GM19238 (cell line): ENCODE data around the gene PRRG3.
A peak's percentile ranks its signal among the peaks of the same experiment; 100 is the strongest.
"Not testable (repeated sequence)": the region's sequence is repeated elsewhere in the genome, so short reads cannot be mapped to it uniquely, and the experiment has no call there.

Source experiments
- DNase-seq: peaks from one replicate; pipeline ENCODE4 v3.0.0; 2011; ENCODE audit warnings: low spot score; ENCODE audit not compliant: insufficient read length

PRRG3 gene

GRCh38 chrX:151694661-151695582 is at the start of gene PRRG3:
TSS of gene PRRG3 (plus strand) at chrX:151695458. CDS start at chrX:151698815, 3,357 bp downstream.
- no peak for DNase-seq

- no peak for DNase-seq
Observed at GRCh38 chrX:151675121-151675746, 20.0 kb upstream of the PRRG3 start.

GRCh38 chrX:151676196-151676595 is 19.1 kb upstream of the PRRG3 start:
- no peak for DNase-seq

GRCh38 chrX:151679798-151680402 is 15.4 kb upstream of the PRRG3 start:
- no peak for DNase-seq

GRCh38 chrX:151680805-151681204 is 14.5 kb upstream of the PRRG3 start:
- DNase-seq, result peak; percentile 51

GRCh38 chrX:151687635-151688034 is 7.6 kb upstream of the PRRG3 start:
- no peak for DNase-seq

GRCh38 chrX:151688695-151689094 is 6.6 kb upstream of the PRRG3 start:
- no peak for DNase-seq

- no peak for DNase-seq
Observed at GRCh38 chrX:151692825-151693224, 2.4 kb upstream of the PRRG3 start.

GRCh38 chrX:151694121-151694520 is 1.1 kb upstream of the PRRG3 start:
- no peak for DNase-seq

- no peak for DNase-seq
Observed at GRCh38 chrX:151695583-151696340, 504 bp downstream of the PRRG3 start.

- DNase-seq, result not testable (repeated sequence)
Observed at GRCh38 chrX:151697082-151697481, 1.8 kb downstream of the PRRG3 start.

GRCh38 chrX:151697522-151697921 is 2.3 kb downstream of the PRRG3 start:
- no peak for DNase-seq

GRCh38 chrX:151698485-151698884 is 3.2 kb downstream of the PRRG3 start:
- DNase-seq, result no peak

GRCh38 chrX:151699746-151700145 is 4.5 kb downstream of the PRRG3 start:
- DNase-seq, result no peak

GRCh38 chrX:151700581-151700980 is 5.3 kb downstream of the PRRG3 start:
- DNase-seq, result no peak

GRCh38 chrX:151701071-151701470 is 5.8 kb downstream of the PRRG3 start:
- DNase-seq, result no peak

GRCh38 chrX:151701531-151701930 is 6.3 kb downstream of the PRRG3 start:
- no peak for DNase-seq

- no peak for DNase-seq
Observed at GRCh38 chrX:151702026-151702714, 6.9 kb downstream of the PRRG3 start.

GRCh38 chrX:151702741-151703340 is 7.6 kb downstream of the PRRG3 start:
- no peak for DNase-seq

GRCh38 chrX:151703487-151703886 is 8.2 kb downstream of the PRRG3 start:
- DNase-seq, result no peak
